Parathyroid adenoma (tissue), 2 donors: ENCODE results near the gene ARMH3.
A peak's percentile ranks its signal among the peaks of the same experiment; 100 is the strongest.
"Not testable (repeated sequence)": the region's sequence is repeated elsewhere in the genome, so short reads cannot be mapped to it uniquely, and the experiment has no call there.

Experiments used
- H2AFZ ChIP-seq: fragments of 300-600 bp; sonication (generic); one replicate; pipeline ENCODE4 v1.7.0; 2017; ENCODE audit warnings: antibody characterized with exemption, mild to moderate bottlenecking
- H3K27ac ChIP-seq: fragments of 300-600 bp; sonication (generic); one replicate; pipeline ENCODE4 v1.7.0; 2017
- H3K27me3 ChIP-seq: fragments of 300-600 bp; sonication (generic); one replicate; pipeline ENCODE4 v1.7.0; 2017; ENCODE audit warnings: low read length; ENCODE audit not compliant: control insufficient read depth, insufficient read depth
- H3K36me3 ChIP-seq: fragments of 300-600 bp; sonication (generic); one replicate; pipeline ENCODE4 v1.7.0; 2017; ENCODE audit warnings: low read length; ENCODE audit not compliant: control insufficient read depth, insufficient read depth
- H3K4me1 ChIP-seq: fragments of 300-600 bp; sonication (generic); one replicate; pipeline ENCODE4 v1.7.0; 2017; ENCODE audit warnings: control low read depth
- H3K4me2 ChIP-seq: fragments of 300-600 bp; sonication (generic); one replicate; pipeline ENCODE4 v1.7.0; 2017; ENCODE audit warnings: low read length
- H3K4me3 ChIP-seq: fragments of 300-600 bp; sonication (generic); one replicate; pipeline ENCODE4 v1.7.0; 2017; ENCODE audit warnings: low read depth, low read length
- H3K79me2 ChIP-seq: fragments of 300-600 bp; sonication (generic); one replicate; pipeline ENCODE4 v1.7.0; 2017; ENCODE audit warnings: control low read depth
- H3K9ac ChIP-seq: fragments of 300-600 bp; sonication (generic); one replicate; pipeline ENCODE4 v1.7.0; 2017; ENCODE audit warnings: mild to moderate bottlenecking
- H3K9me3 ChIP-seq: fragments of 300-600 bp; sonication (generic); one replicate; pipeline ENCODE4 v1.7.0; 2017; ENCODE audit warnings: low read length; ENCODE audit not compliant: control insufficient read depth
- TF ChIP-seq, protein P1 (sequence below): fragments of 300-600 bp; sonication (generic); IDR thresholded peaks from one replicate; pipeline ENCODE4 v1.7.0; 2017; ENCODE audit warnings: antibody characterized with exemption, mild to moderate bottlenecking
- donor health status: primary hyperparathyroidism.

Gene ARMH3

DNA sequence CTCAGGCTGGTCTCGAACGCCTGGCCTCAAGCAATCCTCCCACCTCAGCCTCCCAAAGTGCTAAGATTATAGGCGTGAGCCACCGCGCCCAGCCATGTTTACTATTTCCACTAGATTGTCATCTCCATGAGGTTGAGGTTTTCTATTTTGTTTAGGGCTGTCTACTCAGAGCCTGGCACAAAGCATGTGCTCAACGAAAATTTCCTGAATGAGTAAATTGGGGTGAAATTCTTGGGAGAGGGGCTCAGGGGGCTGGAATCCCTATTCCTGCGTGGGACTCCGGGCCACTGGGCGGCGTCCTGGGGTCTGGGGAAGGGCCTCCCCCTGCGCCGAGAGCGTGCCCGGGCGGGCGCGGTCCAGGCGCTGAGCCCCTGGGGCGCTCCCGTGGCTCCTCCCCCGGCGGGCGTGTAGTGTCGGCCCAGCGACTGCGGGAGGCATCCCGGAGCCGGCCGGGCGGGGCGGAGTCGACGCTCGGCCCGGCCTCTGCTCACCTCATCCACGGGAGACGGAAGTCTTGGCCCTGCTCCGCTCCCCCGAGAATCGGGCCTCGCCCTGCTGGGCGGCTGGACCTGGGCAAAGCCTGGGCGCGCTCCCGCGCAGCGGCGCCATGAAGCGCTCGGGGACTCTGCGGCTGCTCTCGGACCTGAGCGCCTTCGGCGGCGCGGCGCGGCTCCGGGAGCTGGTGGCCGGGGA lies 9.0 kb upstream of the ARMH3 start, which contains the start of gene HPS6:
Gene HPS6 (plus strand): TSS at position 482 of the 693 bp plus-strand sequence. CDS start 126 bp downstream, at position 608.
- Histone ChIP-seq H3K27me3 (no peaks in the 10 kb centered on the region), H3K4me1 (peaks cover 3% of the 10 kb centered on the region), H3K9me3 (no peaks in the 10 kb centered on the region), H3K27ac (peak within 1 kb of the TSS; percentile 85), H3K36me3 (no peaks in the 10 kb centered on the region), H3K9ac (peak within 1 kb of the TSS; percentile 90), H3K4me2 (peak within 1 kb of the TSS; percentile 94), H3K79me2 (peaks cover 5% of the 10 kb centered on the region), H2AFZ (peak within 1 kb of the TSS; percentile 92), H3K4me3 (peak within 1 kb of the TSS; percentile 83)
- TF ChIP-seq, protein P1, sequence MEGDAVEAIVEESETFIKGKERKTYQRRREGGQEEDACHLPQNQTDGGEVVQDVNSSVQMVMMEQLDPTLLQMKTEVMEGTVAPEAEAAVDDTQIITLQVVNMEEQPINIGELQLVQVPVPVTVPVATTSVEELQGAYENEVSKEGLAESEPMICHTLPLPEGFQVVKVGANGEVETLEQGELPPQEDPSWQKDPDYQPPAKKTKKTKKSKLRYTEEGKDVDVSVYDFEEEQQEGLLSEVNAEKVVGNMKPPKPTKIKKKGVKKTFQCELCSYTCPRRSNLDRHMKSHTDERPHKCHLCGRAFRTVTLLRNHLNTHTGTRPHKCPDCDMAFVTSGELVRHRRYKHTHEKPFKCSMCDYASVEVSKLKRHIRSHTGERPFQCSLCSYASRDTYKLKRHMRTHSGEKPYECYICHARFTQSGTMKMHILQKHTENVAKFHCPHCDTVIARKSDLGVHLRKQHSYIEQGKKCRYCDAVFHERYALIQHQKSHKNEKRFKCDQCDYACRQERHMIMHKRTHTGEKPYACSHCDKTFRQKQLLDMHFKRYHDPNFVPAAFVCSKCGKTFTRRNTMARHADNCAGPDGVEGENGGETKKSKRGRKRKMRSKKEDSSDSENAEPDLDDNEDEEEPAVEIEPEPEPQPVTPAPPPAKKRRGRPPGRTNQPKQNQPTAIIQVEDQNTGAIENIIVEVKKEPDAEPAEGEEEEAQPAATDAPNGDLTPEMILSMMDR, result peak; percentile 29

DNA sequence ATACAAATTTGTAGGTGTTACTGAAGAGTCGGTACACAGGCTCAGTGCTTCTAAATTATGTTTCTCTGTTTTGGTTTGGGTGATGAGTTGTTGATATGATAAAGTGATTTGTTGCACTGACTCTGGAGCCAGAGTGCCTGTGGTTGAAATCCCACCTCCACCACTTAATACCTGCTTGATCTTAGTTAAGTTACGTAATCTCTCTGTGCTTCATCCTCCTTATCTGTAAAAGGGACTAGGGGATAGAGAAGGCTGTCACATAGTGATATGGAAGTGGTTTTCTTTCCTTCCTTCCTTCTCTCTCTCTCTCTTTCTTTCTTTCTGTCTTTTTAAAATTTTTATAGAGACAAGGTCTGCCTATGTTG lies 8.5 kb upstream of the ARMH3 start:
- no peak overlapping the region for H3K9ac ChIP-seq
- H2AFZ ChIP-seq, result peak overlapping the region; percentile 92
- no peaks in the 10 kb centered on the region for H3K9me3 ChIP-seq
- H3K36me3 ChIP-seq, result no peaks in the 10 kb centered on the region
- peak overlapping the region; percentile 83 for H3K4me3 ChIP-seq
- H3K4me1 ChIP-seq, result peaks cover 3% of the 10 kb centered on the region
- no peaks in the 10 kb centered on the region for H3K27me3 ChIP-seq
- TF ChIP-seq, protein P1, result no peak
- peaks cover 5% of the 10 kb centered on the region for H3K79me2 ChIP-seq
- peak overlapping the region; percentile 85 for H3K27ac ChIP-seq
- H3K4me2 ChIP-seq, result peak overlapping the region; percentile 94

DNA sequence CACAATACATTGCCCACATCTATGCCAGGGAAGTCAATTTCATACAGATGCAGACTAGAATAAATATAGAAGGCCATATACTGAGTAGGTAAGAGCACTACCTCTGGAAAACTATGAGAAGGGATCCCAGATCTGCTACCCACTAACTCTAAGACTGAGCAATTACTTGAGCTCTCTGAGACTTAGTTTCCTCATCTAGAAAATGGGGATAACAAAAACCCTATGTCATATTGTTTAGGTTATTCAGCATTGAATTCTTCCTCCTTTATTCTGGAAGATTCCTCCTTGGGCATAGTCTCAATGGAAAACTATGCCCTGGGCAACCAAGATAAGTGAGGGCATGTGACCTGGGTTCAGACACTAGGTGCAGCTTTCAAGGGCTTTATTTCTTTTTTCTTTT lies 4.0 kb upstream of the ARMH3 start:
- no peak overlapping the region for H2AFZ ChIP-seq
- no peak overlapping the region for H3K9ac ChIP-seq
- H3K36me3 ChIP-seq, result no peaks in the 10 kb centered on the region
- peaks cover under 1% of the 10 kb centered on the region for H3K79me2 ChIP-seq
- H3K9me3 ChIP-seq, result no peaks in the 10 kb centered on the region
- H3K4me2 ChIP-seq, result no peak overlapping the region
- TF ChIP-seq, protein P1, result no peak
- no peak overlapping the region for H3K4me3 ChIP-seq
- H3K27me3 ChIP-seq, result no peaks in the 10 kb centered on the region
- H3K27ac ChIP-seq, result no peak overlapping the region
- no peaks in the 10 kb centered on the region for H3K4me1 ChIP-seq

DNA sequence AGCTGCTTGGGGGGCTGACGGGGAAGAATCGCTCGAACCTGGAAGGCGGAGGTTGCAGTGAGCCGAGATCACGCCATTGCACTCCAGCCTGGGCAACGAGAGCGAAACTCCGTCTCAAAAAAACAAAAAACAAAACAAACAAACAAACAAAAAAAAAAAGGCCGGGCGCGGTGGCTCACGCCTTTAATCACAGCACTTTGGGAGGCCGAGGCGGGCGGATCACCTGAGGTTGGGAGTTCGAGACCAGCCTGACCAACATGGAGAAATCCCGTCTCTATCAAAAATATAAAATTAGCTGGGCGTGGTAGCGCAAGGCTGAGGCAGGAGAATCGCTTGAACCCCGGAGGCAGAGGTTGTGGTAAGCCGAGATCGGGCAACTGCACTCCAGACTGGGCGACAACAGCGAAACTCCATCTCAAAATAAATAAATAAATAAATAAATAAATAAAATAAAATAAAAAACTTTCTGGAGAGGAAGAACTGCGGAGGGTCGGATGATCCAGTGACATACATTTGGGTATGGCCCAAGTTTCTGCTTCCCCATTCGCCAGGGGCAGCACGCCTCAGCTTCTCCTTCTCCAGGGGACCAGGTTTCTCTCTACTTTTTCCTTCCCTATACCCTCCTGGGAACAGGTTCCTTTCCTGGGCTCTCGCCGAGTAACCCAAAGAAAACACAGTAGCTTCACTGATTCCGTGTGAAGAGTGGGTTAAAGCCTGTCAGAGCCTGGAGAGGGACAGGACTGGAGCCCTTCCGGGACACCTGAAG lies 909 bp downstream of the ARMH3 start:
- Histone ChIP-seq H3K27ac (peak overlapping the region; percentile 86), H3K4me2 (peak overlapping the region; percentile 95), H2AFZ (peak overlapping the region; percentile 94), H3K4me3 (peak overlapping the region; percentile 97), H3K79me2 (peaks cover 25% of the 10 kb centered on the region), H3K9ac (peak overlapping the region; percentile 78)
- H3K9me3 ChIP-seq, H3K4me1 ChIP-seq, H3K27me3 ChIP-seq, H3K36me3 ChIP-seq: not testable (repeated sequence)

DNA sequence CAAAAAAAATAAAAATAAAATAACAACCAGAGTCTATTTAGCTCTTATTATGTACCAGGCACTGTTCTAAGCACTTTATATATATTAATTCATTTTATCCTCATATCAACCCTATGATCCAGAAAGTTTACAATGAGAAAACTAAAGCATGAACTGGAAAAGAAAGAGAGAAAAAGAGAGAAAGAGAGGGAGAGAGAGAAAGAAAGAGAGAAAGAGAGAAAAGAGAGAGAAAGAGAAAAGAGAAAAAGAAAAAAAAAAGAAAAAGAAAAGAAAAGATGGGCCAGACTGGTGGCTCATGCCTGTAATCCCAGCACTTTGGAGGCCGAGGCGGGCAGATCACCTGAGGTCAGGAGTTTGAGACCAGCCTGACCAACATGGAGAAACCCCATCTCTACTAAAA lies 9.9 kb downstream of the ARMH3 start:
- Histone ChIP-seq H2AFZ (no peak overlapping the region), H3K27me3 (no peaks in the 10 kb centered on the region), H3K9me3 (no peaks in the 10 kb centered on the region), H3K9ac (no peak overlapping the region), H3K79me2 (peaks cover 36% of the 10 kb centered on the region), H3K36me3 (no peaks in the 10 kb centered on the region), H3K27ac (no peak overlapping the region), H3K4me2 (no peak overlapping the region), H3K4me3 (no peak overlapping the region), H3K4me1 (no peaks in the 10 kb centered on the region)
- TF ChIP-seq, protein P1, result no peak
